GM12892 (cell line): ENCODE data around the gene PSKH1.
A peak's percentile ranks its signal among the peaks of the same experiment; 100 is the strongest.

ENCODE experiments used
- DNase-seq: peaks from one replicate; pipeline ENCODE4 v3.0.0; 2011; ENCODE audit not compliant: insufficient read length
- FAIRE-seq: peaks from 2 replicates; lab custom pipeline; 2011; peaks lifted over from hg19 to GRCh38; lab: Jason Lieb, UNC
- POLR2A ChIP-seq: IDR thresholded peaks from 2 replicates; pipeline ENCODE4 v1.6.1; 2011; ENCODE audit warnings: low read depth, low read length, control low read depth
- POLR2AphosphoS5 ChIP-seq: IDR thresholded peaks from 2 replicates; pipeline ENCODE4 v1.6.1; 2011; ENCODE audit warnings: low read depth, low read length, control low read depth
- TAF1 ChIP-seq: IDR thresholded peaks from 2 replicates; pipeline ENCODE4 v1.6.1; 2011; ENCODE audit warnings: low read depth, mild to moderate bottlenecking, control low read depth, low read length, borderline replicate concordance

Gene PSKH1

GRCh38 chr16:67872131-67872630 lies 20.9 kb upstream of the PSKH1 start:
- no peak for DNase-seq

GRCh38 chr16:67872631-67873434 lies 20.2 kb upstream of the PSKH1 start, which contains the start of gene EDC4:
Gene EDC4 (plus strand): TSS chr16:67873052. CDS start chr16:67873262, 210 bp downstream.
- FAIRE-seq, result peak; percentile 89
- TF ChIP-seq POLR2A, result peak; percentile 74
- peak; percentile 65 for TF ChIP-seq POLR2AphosphoS5
- TF ChIP-seq TAF1, result peak; percentile 49; the same call in 1 of the 2 replicates

More at GRCh38 chr16:67872131-67872630, 20.9 kb upstream of the PSKH1 start:
- FAIRE-seq, result peak; percentile 40
- TF ChIP-seq POLR2AphosphoS5 (no peak), TAF1 (no peak), POLR2A (no peak)

GRCh38 chr16:67873435-67874370 lies 19.4 kb upstream of the PSKH1 start:
- no peak for TF ChIP-seq POLR2A
- TF ChIP-seq POLR2AphosphoS5, result no peak
- no peak for TF ChIP-seq TAF1
- FAIRE-seq (no peak), DNase-seq (no peak)

More at GRCh38 chr16:67872631-67873434, 20.2 kb upstream of the PSKH1 start, which contains the start of gene EDC4:
- DNase-seq, result peak; percentile 97

- no peak for FAIRE-seq
- TF ChIP-seq POLR2AphosphoS5, result no peak
- no peak for TF ChIP-seq POLR2A
- TF ChIP-seq TAF1, result no peak
- no peak for DNase-seq
Measured at GRCh38 chr16:67874372-67874771, 18.7 kb upstream of the PSKH1 start.

GRCh38 chr16:67877064-67877463 lies 16.0 kb upstream of the PSKH1 start:
- FAIRE-seq, result no peak
- DNase-seq, result no peak
- no peak for TF ChIP-seq TAF1

- no peak for DNase-seq
- no peak for FAIRE-seq
- TF ChIP-seq POLR2A (no peak), TAF1 (no peak), POLR2AphosphoS5 (no peak)
Measured at GRCh38 chr16:67878232-67878631, 14.8 kb upstream of the PSKH1 start.

GRCh38 chr16:67878846-67879245 lies 14.2 kb upstream of the PSKH1 start:
- no peak for TF ChIP-seq POLR2A
- no peak for TF ChIP-seq TAF1
- no peak for TF ChIP-seq POLR2AphosphoS5
- FAIRE-seq, result no peak

GRCh38 chr16:67879462-67879861 lies 13.6 kb upstream of the PSKH1 start:
- DNase-seq, result no peak
- TF ChIP-seq POLR2AphosphoS5 (no peak), POLR2A (no peak), TAF1 (no peak)
- no peak for FAIRE-seq

More at GRCh38 chr16:67878846-67879245, 14.2 kb upstream of the PSKH1 start:
- DNase-seq, result no peak

GRCh38 chr16:67879936-67880335 lies 13.1 kb upstream of the PSKH1 start:
- DNase-seq, result no peak
- no peak for FAIRE-seq
- TF ChIP-seq TAF1 (no peak), POLR2AphosphoS5 (no peak), POLR2A (no peak)

GRCh38 chr16:67880584-67880983 lies 12.5 kb upstream of the PSKH1 start:
- DNase-seq, result no peak
- no peak for FAIRE-seq
- no peak for TF ChIP-seq TAF1
- no peak for TF ChIP-seq POLR2A
- no peak for TF ChIP-seq POLR2AphosphoS5

GRCh38 chr16:67881621-67882161 lies 11.4 kb upstream of the PSKH1 start:
- no peak for DNase-seq
- FAIRE-seq, result no peak
- TF ChIP-seq POLR2AphosphoS5, result no peak
- TF ChIP-seq TAF1, result no peak
- no peak for TF ChIP-seq POLR2A
